Activated CD4-positive, alpha-beta T cell treated with anti-CD3 and anti-CD28 coated beads, Interleukin-2, amount 50 U/mL, for 48 hours (primary cell): ENCODE data around the gene MPL.
"Not testable (repeated sequence)": the region's sequence is repeated elsewhere in the genome, so short reads cannot be mapped to it uniquely, and the experiment has no call there.

Experiments
- DNase-seq, 2 experiments: peaks; one replicate each; pipeline ENCODE4 v3.0.0-alpha.2; 2020

Gene MPL

DNA sequence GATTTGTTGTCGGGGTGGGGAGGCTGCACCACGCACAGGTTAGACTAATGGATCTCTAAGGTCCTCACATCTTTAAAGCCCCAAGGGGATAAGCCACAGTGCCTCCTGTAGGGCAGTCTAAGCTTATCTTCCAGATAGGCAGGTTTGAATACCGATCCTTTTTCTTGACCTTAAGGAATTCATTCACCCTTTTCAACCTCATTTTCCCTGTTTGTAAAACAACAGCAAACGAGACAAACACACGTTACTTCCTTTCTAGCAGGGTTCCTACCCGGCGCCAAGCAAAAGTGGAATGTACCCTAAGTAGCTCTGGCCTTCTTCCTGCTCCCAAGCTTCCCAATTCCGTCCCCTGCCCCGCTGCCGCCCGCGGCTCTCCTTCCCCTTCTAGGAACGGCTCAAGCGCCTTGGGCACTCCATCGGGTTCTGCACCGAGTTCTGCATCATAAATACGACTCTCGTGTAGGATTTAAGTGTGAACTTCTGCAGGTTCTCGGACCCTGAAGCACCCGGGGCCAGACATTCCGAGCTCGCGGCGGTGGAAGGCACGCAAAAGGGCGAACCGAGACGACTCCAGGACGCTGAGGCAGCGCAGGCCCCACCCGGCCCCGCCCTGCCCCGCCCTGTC, 20.6 kb downstream of the MPL start:
- peak; percentile 25 to 36 for DNase-seq

- DNase-seq: peak; percentile 100
Observed at GRCh38 chr1:43358746-43359693, 21.4 kb downstream of the MPL start, which contains the start of gene CDC20. CDC20 (plus strand) TSS chr1:43358981; CDS start chr1:43359216, 235 bp downstream.

DNA sequence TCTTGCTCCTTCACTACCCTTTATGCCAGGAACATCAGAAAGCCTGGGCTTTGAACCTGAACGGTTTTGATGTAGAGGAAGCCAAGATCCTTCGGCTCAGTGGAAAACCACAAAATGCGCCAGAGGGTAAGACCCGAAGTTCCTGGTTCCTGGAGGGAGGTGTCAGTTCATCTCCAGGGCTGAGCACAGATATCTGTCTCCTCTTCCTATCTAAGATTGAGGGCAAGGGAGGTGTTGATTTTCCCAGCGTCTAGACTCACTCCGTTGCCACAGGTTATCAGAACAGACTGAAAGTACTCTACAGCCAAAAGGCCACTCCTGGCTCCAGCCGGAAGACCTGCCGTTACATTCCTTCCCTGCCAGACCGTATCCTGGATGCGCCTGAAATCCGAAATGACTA, 22.1 kb downstream of the MPL start:
- no peak for DNase-seq

- no peak for DNase-seq
Observed at GRCh38 chr1:43360616-43361015, 23.0 kb downstream of the MPL start.

- peak in 1 of 2 experiments; percentile 20 for DNase-seq
Observed at GRCh38 chr1:43363283-43363934, 25.8 kb downstream of the MPL start.

DNA sequence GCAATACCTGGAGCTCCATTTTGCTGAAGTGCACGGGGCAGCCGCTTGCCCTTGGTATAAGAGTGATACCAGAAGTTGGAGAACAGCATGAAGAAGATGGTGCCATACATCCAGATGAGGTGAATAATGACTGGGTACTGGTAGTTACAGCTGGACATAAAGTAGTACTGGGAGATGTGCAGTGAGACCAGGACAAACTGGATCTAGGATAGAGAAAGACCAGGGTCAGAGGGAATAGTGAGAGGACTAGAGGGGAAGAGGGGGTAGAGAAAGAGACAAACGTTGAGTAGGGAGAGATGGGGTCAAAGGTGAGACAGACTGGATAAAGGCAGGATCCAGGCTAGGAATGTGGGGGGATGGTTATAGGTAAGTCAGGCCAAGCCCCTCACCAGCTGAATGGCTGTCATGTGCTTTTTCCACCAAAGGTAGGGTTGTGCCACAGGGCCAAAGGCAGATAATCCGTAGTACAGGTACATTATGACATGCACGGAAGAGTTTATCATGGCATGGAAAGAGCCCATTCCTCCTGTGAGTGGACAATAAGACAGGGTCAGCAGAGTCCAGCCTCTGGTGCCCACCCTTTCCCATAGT, 26.4 kb downstream of the MPL start:
- DNase-seq: no peak

DNA sequence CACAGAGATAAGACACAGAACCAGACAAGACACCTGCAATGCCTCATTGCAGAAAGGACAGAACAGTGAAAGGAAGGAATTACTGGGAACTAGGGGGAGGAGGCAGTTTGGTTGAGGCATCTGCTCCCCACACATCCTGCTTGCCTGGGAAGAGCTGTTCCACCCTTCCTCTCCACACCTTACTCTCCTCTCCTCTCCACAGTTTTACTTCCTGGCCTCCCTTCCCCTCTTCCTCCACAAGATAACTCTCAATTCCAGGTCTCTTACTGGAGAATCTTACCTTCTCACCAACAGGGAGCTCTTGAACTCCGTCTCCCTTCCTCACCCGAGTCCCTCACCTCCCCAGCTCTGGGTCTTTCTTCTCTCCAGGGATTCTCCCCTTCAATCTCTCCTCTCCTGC, 28.1 kb downstream of the MPL start:
- DNase-seq: no peak

GRCh38 chr1:43366179-43366578, 28.6 kb downstream of the MPL start:
- peak; percentile 18 to 40 for DNase-seq

DNA sequence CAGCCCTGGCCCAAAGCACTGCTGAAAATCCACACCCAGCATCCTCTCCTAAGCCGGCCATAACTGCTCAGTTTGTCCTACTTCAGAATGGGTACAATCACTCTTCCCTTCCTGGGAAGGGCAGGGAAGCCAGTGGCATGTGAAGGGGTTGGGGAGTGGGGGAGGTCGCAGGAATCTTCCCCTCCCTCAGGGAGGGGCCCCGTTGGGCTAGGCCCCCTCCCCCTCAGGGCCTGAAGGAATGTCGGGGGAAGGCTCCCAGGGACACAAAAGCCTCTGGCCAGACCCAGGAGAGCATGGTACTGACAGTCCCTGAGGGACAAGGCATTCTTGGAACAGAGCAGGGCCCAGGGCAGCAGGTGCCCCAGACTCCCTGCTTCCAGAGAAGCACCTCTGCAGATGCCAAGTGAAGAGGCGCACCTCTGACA, 29.0 kb downstream of the MPL start:
- no peak for DNase-seq

- peak; percentile 39 to 44 for DNase-seq
Observed at GRCh38 chr1:43367026-43367903, 29.6 kb downstream of the MPL start.

- peak; percentile 91 to 92 for DNase-seq
Observed at GRCh38 chr1:43367904-43368645, 30.5 kb downstream of the MPL start, which contains the start of gene ELOVL1. ELOVL1 (minus strand) TSS chr1:43368011; CDS start chr1:43365609, 2,402 bp downstream.

GRCh38 chr1:43368646-43369020, 31.0 kb downstream of the MPL start:
- DNase-seq: no peak

DNA sequence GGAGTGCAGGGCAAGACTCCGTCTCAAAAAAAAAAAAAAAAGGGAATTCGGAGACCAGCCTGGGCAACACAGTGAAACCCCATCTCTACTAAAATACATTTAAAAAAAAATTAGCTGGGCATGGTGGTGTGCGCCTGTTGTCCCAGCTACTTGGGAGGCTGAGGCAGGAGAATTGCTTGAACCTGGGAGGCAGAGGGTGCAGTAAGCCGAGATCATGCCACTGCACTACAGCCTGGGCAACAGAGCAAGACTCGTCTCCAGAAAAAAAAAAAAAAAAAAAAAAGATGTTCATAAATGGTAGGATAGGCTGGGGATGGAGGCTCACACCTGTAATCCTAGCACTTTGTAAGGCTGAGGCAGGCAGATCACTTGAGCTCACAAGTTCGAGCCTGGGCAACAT, 32.2 kb downstream of the MPL start:
- DNase-seq: not testable (repeated sequence)

DNA sequence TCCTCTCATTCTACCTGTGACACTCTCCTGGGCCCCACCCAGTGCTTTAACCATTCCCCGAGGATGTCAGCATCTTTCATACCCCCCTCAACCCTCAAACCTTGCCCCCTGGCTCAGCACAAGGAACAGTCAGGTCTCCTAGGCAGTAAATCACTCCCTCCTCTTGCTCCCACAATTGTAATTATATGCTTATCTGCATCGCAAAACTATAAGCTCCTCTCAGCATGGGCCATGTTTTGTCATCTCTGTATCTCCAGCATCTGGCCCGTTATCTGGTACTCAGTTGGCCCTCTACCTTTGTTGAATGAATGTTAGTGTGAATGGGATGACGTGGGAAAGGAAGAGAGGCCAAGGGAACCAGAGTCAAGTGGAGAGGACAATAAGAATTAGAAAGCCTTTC, 32.9 kb downstream of the MPL start:
- no peak for DNase-seq

DNA sequence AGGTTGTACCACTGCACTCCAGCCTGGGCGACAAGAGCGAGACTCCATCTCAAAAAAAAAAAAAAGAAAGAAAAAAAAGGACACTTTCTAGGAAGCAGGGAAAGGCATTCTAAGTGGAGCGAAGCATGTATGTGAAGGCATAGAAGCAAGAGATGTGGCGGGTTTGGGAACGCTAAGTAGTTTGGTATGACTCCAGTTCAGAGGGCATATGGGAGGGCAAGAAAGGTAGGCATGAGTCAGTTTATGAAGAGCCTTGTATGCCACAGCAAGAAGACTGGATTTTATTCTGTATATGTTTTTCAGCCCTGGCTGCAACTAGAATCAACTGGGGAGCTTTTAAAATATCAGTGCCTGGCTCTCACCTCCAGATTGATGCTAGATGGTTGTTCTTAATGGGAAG, 34.6 kb downstream of the MPL start:
- DNase-seq: no peak

DNA sequence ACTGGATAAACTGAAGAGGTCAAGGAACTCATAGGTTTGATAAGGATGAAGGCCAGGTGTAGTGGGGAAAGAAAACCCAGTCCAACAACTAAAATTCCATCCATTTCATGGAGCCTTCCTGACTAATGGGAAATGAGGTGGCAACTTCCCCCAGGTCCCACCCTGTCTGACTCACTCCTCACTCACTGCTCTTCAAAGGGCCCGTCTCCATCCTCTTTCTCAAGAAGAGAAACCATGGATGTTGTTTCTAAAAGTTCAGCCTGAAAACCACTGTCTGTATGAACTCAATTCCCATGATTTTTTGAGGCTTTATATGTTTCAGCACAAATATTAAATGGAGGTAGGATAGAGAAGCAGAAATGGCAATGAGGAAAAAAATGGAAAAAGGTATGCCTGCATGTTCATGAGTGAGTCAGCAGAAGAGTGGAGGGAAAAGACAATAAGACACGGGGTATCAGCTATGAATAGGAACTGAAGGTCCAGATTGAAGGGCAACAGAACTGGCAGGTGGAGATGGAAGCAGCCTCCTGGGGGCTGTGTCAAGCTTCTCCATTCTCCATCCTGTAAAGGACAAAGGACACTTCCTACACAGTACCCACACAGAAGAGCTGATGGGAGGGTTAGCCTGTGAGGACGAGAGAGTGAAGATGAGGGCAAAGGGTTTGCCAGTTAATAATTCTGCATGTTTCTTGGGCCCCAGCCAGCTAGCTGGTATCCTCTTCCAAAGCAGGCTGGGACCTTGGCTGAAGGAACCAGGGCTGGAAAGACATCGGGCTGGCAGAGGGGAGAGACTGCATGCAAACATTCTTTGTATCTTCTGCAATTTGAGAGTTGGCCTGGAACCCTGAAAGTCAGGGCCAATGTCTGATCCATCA, 35.7 kb downstream of the MPL start:
- DNase-seq: no peak

DNA sequence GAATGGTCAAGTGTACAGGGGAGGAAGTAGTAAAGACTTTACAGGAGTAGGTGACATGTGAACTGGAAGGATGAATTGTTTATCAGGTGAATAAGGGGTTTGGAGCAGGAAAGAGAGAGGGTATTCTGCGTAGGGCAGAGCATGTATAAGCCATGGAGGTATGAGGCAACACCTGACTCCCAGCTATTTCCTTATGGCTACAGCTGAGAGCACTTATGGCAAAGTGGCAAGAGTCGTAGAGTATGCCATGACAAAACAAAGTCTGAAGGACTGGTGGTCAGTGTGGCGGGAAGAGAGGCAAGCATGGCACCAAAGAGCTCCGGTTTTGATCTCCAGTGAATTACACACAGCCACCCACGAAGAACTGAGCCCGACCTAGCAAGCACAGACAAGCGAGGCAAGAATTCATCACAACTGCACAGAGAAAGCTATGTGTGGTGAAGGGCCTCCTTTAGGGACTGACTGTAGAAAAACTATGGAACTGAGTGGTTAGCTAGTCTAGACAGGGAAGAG, 39.2 kb downstream of the MPL start:
- DNase-seq: no peak

GRCh38 chr1:43377831-43378230, 40.2 kb downstream of the MPL start:
- DNase-seq: no peak

DNA sequence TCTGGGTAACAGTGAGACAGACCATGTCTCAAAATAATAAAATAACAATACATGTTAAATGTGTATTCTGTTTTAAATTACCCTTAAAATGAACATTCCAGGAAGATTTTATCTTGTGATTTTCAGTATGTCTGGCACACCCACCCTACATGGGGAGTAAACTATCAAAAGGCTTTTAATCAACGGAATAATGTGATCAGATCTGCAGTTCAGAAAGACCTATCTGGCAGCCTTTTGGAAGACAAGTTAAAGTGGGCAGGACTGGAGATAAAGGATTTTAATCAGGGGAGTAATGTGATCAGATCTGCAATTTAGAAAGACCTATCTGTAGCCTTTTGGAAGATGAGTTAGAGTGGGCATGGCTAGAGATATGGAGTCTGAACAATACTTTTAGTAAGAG, 41.9 kb downstream of the MPL start:
- no peak for DNase-seq

DNA sequence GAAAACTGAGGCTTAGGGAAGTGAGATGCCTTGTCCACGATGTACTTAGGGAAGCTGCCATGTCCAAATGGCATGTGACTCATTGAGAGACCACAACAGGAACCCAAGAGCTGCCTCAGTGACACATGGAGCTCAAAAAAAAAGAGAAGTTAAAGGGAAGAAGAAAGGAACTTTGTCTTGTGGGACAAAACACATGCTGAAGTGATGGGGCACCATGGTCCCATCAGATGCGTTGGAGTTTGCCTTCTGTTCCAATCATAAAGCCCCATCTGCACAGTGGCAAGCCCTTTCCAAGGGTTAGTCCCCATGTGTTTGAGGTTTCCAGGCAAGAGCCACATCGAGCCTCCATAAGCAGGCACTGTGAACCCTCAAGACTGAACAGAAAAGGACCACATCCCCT, 44.0 kb downstream of the MPL start:
- DNase-seq: no peak
